Activated CD4-positive, alpha-beta T cell treated with anti-CD3 and anti-CD28 coated beads, Interleukin-2, Interleukin-4, amounts not matched to agents 100 ng/mL and 50 ng/mL, durations not matched to agents 16 hours and 8 hours (primary cell): ENCODE measurements around the gene GBP1.
A peak's percentile ranks its signal among the peaks of the same experiment; 100 is the strongest.
"Not testable (repeated sequence)": the region's sequence is repeated elsewhere in the genome, so short reads cannot be mapped to it uniquely, and the experiment has no call there.

Source experiments
- DNase-seq: peaks from one replicate; pipeline ENCODE4 v3.0.0-alpha.2; 2020; ENCODE audit warnings: low spot score

GBP1 gene

DNA sequence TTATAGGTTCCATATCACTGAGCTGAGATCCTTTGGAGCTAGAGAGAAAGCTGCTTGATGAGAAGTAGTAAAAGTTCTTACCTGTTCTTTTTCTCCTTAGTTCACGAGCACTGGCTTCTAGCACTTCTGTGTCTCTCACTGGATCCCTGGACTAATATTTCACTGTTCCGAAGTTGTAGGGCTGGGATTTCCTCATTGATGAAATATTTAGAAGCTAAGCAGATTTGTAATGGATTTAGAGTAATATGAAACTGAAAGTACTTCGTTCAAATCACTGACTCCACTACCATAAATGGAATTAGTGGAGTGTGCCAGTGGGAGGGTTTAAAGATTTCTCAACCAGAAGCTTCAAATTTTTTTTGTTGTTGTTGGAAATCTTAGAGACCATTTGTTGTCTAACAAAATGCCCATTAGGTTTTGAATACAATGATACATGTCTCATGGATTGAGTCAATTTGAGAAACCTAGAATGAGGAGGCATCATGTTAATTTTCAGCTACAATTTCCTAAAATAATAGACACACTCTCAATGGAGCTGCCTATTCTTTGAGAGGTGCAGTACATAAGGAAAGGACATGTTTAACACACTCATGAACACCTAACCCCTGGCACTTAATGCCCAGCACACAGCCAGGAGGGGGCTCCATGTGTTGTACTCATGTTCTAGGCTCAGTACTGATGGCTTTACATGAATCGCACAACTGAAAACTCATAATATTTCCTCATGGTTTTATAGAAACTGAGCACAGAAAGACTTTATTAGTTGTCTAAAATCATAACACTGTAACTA, at the start of gene GBP1:
GBP1 (minus strand) TSS at position 130 of the 790 bp plus-strand sequence. CDS start 1,974 bp downstream, outside the sequence.
- peak; percentile 56 for DNase-seq

DNA sequence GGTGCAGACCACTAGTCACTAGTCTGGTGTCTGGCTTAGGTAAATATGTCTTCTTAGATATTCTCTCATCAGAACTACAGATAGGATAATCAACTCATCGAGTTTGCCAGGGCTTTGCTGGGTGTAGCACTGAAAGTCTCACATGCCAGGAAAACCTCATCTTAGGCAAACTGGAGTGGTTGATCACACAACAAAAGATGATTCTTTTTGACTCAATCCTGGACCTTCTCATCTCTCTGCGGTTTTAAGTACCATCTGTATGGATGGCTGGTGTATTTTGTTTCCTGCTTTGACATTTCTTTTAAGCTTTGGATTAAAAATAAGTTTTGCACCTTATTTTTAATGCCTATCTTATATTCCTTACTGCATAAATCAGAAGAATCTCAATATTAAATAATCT, 49.7 kb upstream of the GBP1 start:
- peak; percentile 32 for DNase-seq

- no peak for DNase-seq
These were observed 48.0 kb upstream of the GBP1 start for GRCh38 chr1:89112871-89113613.

- no peak for DNase-seq
These were observed 39.7 kb upstream of the GBP1 start for GRCh38 chr1:89104687-89105086.

DNA sequence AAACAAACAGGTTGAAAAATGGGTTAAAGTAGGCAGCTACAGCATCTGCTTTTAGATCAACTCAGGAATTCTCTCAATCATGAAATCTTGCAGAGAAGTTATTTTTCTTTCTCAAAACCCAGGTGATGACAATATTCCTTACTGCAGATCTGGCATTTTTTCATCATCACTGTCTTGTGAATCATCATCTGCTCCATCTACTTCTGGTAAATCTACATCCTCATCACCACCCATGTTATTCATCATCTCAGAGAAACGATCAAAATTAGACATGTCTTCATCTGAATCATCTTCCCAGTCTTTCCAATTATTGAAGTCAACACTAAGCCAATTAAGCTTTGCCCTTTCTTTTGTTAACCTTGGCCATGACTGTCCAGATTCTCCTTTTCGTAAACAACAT, 39.1 kb upstream of the GBP1 start:
- DNase-seq = no peak

GRCh38 chr1:89102021-89102420, 37.0 kb upstream of the GBP1 start:
- DNase-seq = no peak

DNA sequence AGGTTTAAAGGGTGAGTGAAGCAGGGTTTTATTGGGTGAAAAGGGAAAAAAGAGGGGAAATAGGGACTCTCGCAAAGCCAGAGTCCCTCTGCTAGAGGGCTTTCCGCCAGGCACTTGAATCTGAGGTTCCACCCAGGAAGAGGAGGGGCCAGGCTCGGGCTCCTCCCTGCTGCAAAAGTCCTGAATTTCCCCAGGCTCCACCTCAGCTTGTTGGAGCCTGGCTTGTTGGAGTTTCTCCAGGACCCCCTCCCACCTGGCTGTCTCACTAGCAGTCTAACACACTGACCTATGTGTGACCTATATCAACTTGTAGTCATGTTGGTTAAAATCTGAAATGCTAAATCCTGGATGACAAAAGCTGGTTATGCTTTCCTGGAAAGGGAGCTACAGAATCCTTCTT, 35.4 kb upstream of the GBP1 start:
- no peak for DNase-seq

DNA sequence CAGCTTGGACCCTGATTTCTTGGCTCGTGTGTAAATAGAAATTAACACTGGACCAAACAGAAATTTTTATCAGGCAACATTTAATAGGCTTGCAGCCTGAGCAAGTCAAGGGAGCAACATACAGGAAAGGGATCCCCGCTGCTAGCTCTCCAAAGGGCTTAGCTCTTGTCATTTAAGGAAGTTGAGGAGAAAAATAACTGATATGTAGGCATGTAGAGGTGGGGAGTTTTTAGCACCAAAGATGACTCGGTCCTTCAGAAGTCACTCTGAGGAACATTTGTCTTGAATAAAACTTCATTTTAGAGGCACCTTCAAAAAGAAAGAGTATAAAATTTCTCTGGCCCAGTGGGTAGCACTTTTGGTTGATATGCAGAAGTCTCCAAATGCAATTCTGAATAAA, 33.8 kb upstream of the GBP1 start:
- DNase-seq = no peak

DNA sequence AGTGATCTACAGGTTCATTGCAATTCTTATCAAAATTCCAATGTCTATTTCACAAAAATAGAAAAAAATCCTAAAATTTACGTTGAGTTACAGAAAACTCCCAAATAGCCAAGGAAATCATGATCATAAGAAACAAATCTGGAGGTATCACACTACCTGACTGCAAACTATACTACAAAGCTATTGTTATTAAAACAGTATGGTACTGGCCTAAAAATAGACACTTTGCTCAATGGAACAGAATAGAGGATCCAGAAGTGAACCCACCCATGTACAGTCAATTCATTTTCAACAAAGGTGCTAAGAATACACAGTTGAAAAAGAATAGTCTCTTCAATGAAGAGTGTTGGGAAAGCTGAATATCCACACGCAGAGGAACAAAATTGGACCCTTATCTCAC, 30.7 kb upstream of the GBP1 start:
- DNase-seq = no peak

GRCh38 chr1:89089962-89090361, 25.0 kb upstream of the GBP1 start:
- DNase-seq = no peak

DNA sequence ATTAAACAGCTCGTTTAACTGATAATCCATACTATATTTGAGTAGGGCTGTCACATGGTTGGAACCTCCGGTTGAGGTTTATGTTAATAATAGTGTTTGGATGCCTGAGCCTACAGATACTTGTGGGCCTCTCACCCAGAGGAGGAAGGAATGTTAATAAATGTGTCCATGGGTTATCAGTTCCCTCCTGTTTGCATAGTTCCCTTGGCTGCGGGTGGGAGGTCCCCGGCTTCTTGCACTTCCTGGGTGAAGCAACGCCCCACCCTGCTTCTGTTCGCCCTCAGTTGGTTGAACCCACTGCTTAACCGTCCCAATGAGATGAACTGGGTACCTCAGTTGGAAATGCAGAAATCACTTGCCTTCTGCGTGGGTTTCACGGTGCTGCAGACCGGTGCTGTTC, 23.6 kb upstream of the GBP1 start:
- no peak for DNase-seq

DNA sequence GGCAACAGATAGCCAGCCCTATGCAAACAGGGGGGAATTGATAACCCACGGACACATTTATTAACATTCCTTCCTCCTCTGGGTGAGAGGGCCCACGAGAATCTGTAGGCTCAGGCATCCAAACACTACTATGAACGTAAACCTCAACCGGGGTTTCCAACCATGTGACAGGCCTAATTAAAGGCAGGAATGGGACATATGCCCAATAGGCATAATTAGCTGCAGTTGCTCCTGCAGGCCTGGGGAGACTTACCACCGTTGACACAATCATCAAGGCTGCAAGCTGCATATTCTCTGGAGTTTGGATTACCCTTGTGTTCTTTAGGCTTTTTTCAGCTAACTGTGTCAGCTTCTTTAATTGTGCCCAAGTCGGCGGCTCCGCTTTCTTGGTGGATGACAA, 22.2 kb upstream of the GBP1 start:
- DNase-seq = no peak

DNA sequence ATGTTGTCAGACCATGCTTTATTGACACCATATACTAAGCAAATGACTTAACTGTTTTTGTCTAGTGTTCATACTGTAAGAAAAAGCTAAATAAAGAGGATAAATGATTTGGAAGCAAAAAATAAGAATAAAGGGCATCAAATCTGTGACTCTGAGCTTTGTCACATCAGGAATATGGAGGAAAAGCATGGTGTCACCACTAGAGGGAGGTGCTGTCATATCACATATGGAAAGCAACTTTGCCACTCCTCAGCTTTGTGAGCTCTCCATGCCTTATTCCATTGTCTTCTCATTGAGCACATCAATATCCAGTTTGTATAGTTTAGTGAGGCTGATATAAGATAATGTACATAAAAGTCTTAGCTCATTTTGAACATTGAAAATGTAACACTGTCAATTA, 20.8 kb upstream of the GBP1 start:
- peak; percentile 40 for DNase-seq

DNA sequence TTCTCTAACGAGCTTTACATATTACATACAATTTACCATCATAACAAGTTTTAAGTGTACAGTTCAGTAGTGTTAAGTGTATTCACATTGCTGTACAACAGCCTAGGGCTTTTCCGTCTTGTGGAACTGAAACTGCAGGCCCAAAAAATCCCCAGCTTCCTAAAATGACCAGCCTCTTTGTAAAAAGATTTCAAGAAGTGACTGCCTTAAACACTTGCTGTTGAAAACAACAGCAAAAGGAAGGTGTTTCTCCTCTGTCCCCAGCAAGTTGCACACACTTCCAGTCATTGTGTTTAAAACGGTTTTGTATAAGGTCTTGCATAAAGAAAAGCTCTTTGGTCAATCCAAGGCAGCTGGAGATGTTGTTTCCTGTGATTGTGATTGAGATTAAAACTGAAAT, 16.0 kb upstream of the GBP1 start:
- DNase-seq = no peak

GRCh38 chr1:89080068-89080467, 15.1 kb upstream of the GBP1 start:
- DNase-seq = not testable (repeated sequence)

GRCh38 chr1:89072466-89073065, 7.6 kb upstream of the GBP1 start:
- not testable (repeated sequence) for DNase-seq

DNA sequence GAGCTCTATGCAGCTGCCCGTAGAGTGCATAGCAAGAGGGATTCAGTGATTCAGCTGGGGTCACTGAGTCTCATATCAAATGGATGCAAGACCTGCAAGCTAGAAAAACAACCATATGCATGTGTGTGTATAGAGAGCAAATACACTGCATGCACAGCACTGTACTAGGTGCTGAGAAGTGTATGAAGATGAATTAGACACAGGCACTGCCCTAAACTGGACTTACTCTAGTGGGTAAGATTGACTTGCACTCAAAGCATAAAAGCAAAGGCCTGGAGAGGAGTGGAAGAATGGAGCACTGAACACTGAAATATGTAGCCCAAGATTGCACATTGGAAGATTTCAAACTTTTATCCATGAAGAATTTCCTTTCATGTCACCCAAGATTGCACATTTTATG, 5.5 kb upstream of the GBP1 start:
- no peak for DNase-seq

DNA sequence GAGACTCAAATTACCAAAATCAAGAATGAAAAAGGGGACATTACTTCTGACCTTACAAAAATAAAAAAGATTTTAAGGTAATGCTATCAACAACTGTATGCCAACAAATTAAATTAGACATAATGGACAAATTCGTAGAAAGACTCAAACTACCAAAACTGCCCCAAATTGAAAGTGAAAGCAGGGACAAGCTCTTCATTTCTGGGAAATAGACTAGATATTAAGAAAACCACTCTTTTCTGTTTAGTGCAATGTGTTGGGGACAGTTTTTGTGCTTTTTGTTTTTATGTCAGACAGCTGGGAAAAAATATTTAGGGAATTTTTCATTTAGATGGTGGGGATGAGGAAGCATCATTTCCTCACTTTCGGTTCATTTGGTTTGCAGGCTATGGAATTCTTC, 4.9 kb upstream of the GBP1 start:
- peak; percentile 15 for DNase-seq

DNA sequence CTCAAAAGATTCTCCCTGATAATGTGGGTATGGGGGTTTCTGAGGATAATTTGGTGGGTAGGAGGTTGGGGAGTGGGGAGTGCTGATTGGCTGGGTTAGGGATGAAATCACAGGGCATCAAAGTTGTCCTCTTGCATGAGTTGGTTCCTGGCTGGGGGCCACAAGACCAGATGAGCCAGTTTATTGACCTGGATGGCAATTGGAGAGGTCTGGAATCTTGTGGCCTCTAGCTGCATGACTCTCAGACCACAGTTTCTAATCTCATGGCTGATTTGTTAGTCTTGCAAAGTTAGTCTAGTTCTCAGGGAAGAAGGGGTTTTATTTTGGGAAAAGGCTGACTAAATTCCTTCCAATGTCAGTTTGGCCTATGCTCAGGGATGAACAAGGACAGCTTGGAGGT, 3.3 kb upstream of the GBP1 start:
- no peak for DNase-seq

GRCh38 chr1:89064632-89065031, 376 bp downstream of the GBP1 start:
- no peak for DNase-seq

DNA sequence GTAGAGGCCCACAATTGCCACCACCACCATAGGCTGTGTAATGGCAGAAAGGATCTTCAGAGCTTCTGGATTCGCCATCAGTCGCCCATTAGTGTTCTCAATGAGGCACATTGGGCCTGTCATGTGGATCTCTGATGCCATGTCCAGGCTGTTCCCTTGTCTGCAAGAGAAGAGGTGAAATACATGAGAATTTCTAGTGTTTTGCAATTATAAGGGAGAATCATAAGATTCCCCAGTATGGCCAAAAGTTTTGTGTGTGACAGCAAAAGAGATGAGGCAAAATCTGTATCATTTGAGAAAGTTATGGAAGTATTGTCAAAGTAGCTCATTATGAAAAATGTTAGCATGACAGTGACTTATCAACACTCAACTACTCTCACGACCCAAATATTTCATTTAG, 1.9 kb downstream of the GBP1 start:
- no peak for DNase-seq

- DNase-seq = no peak
These were observed 4.9 kb downstream of the GBP1 start for GRCh38 chr1:89060091-89060490.

GRCh38 chr1:89051955-89052312, 13.1 kb downstream of the GBP1 start:
- DNase-seq = no peak
